HFFc6 (cell line): ENCODE data around the gene RAB13. TPM values are rescaled to one million over a fixed set of nuclear protein-coding genes. Genes with fewer than 3 reads are reported as not detected.
A peak's percentile ranks its signal among the peaks of the same experiment; 100 is the strongest.

Source experiments
- DNase-seq: peaks from one replicate; pipeline ENCODE4 v3.0.0-alpha.2; 2018
- H3K27ac Mint-ChIP-seq: 2 replicates; pipeline ENCODE4 v1.8.0; 2020; ENCODE audit warnings: mild to moderate bottlenecking, mixed read lengths
- H3K27me3 Mint-ChIP-seq: 2 replicates; pipeline ENCODE4 v1.8.0; 2021; ENCODE audit warnings: mild to moderate bottlenecking, moderate library complexity, mixed read lengths; ENCODE audit not compliant: insufficient read depth
- H3K36me3 Mint-ChIP-seq: 2 replicates; pipeline ENCODE4 v1.8.0; 2021; ENCODE audit warnings: low read depth, mixed read lengths
- H3K4me1 Mint-ChIP-seq: 2 replicates; pipeline ENCODE4 v1.8.0; 2020; ENCODE audit warnings: low read depth, mixed read lengths
- H3K4me3 Mint-ChIP-seq: 2 replicates; pipeline ENCODE4 v1.8.0; 2020; ENCODE audit warnings: mild to moderate bottlenecking, moderate library complexity, mixed read lengths
- H3K9me3 Mint-ChIP-seq: 2 replicates; pipeline ENCODE4 v1.8.0; 2020; ENCODE audit warnings: mild to moderate bottlenecking, mixed read lengths
- total RNA-seq, 6 experiments: library from RNA; stranded (reverse); fragmentation: NEBNext Ultra II Directional; extraction: Animal tissue kit (Norgen Biotek cat#: 25700); gene quantifications; 2 replicates in 1 of 6; 3 replicates in 5 of 6; pipeline ENCODE4 v1.2.3, GENCODE V29; 2021
- TF ChIP-seq, protein P1 (sequence below): fragments of 200-600 bp; sonication (generic); IDR thresholded peaks from 2 replicates; pipeline ENCODE4 v1.5.0; 2021; ENCODE audit warnings: antibody characterized with exemption, mild to moderate bottlenecking

The RAB13 gene
- total RNA-seq, 6 experiments from 2014 or later: 119 to 138 (median 128) TPM

- no peak for DNase-seq
- no peaks in the 10 kb centered on the region for H3K9me3 Mint-ChIP-seq
- peak overlapping the region; percentile 95; the same call in 1 of the 2 replicates for H3K27ac Mint-ChIP-seq
- TF ChIP-seq, protein P1, sequence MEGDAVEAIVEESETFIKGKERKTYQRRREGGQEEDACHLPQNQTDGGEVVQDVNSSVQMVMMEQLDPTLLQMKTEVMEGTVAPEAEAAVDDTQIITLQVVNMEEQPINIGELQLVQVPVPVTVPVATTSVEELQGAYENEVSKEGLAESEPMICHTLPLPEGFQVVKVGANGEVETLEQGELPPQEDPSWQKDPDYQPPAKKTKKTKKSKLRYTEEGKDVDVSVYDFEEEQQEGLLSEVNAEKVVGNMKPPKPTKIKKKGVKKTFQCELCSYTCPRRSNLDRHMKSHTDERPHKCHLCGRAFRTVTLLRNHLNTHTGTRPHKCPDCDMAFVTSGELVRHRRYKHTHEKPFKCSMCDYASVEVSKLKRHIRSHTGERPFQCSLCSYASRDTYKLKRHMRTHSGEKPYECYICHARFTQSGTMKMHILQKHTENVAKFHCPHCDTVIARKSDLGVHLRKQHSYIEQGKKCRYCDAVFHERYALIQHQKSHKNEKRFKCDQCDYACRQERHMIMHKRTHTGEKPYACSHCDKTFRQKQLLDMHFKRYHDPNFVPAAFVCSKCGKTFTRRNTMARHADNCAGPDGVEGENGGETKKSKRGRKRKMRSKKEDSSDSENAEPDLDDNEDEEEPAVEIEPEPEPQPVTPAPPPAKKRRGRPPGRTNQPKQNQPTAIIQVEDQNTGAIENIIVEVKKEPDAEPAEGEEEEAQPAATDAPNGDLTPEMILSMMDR: no peak
- peaks cover 48% of the 10 kb centered on the region for H3K4me1 Mint-ChIP-seq
- H3K27me3 Mint-ChIP-seq: peaks cover 6% of the 10 kb centered on the region; the same call in 1 of the 2 replicates
- H3K36me3 Mint-ChIP-seq: no peaks in the 10 kb centered on the region; the same call in 1 of the 2 replicates
- peak overlapping the region; percentile 91 for H3K4me3 Mint-ChIP-seq
These were observed 17.7 kb downstream of the RAB13 start for GRCh38 chr1:153968408-153968807.

DNA sequence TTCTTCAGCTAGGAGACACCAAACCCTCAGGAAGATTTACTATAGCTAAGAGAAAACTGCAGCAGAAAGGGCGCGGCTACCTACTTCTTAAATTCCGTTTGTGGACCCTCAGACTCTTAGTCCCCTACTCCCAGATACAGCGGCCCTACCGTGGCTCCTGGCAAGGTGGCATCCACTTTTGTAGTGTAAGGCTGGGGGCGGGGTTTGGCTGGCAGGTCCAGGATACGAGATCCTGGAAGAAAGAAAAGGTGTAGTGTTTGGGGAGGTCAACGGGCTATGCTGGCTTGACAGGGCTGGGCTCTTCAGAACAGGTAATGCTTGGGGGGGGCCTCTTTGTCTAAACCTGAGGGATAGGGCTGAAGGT, 18.2 kb downstream of the RAB13 start:
- H3K4me1 Mint-ChIP-seq: peaks cover 50% of the 10 kb centered on the region
- no peaks in the 10 kb centered on the region for H3K9me3 Mint-ChIP-seq
- H3K27ac Mint-ChIP-seq: peak overlapping the region; percentile 95
- no peak for DNase-seq
- TF ChIP-seq, protein P1: peak; percentile 40; the same call in 1 of the 2 replicates
- peak overlapping the region; percentile 91 for H3K4me3 Mint-ChIP-seq
- peaks cover 6% of the 10 kb centered on the region; the same call in 1 of the 2 replicates for H3K27me3 Mint-ChIP-seq
- H3K36me3 Mint-ChIP-seq: no peaks in the 10 kb centered on the region; the same call in 1 of the 2 replicates

- Mint-ChIP-seq H3K27ac (peak within 1 kb of the TSS; percentile 95), H3K9me3 (no peaks in the 10 kb centered on the region)
These were observed 18.8 kb downstream of the RAB13 start, which contains the start of gene CREB3L4 for GRCh38 chr1:153967107-153967999. TSS of gene CREB3L4 (plus strand) at chr1:153967902. CDS start at chr1:153968526, 624 bp downstream.

GRCh38 chr1:153963850-153964331, 22.2 kb downstream of the RAB13 start:
- TF ChIP-seq, protein P1: no peak
- no peak for DNase-seq
- peaks cover 78% of the 10 kb centered on the region for H3K4me1 Mint-ChIP-seq
- H3K9me3 Mint-ChIP-seq: no peaks in the 10 kb centered on the region
- peak overlapping the region; percentile 89 for H3K4me3 Mint-ChIP-seq
- H3K27ac Mint-ChIP-seq: peak overlapping the region; percentile 87
- peaks cover 5% of the 10 kb centered on the region; the same call in 1 of the 2 replicates for H3K36me3 Mint-ChIP-seq
- H3K27me3 Mint-ChIP-seq: 0 out of 2 replicates have a peak, but pooled peaks cover 4% of the 10 kb centered on the region

More at GRCh38 chr1:153967107-153967999, 18.8 kb downstream of the RAB13 start, which contains the start of gene CREB3L4:
- H3K27me3 Mint-ChIP-seq: 0 out of 2 replicates have a peak, but pooled peaks cover 3% of the 10 kb centered on the region
- TF ChIP-seq, protein P1: peak; percentile 74
- peaks cover 57% of the 10 kb centered on the region for H3K4me1 Mint-ChIP-seq
- peak; percentile 94 for DNase-seq
- no peaks in the 10 kb centered on the region; the same call in 1 of the 2 replicates for H3K36me3 Mint-ChIP-seq
- H3K4me3 Mint-ChIP-seq: peak within 1 kb of the TSS; percentile 91

DNA sequence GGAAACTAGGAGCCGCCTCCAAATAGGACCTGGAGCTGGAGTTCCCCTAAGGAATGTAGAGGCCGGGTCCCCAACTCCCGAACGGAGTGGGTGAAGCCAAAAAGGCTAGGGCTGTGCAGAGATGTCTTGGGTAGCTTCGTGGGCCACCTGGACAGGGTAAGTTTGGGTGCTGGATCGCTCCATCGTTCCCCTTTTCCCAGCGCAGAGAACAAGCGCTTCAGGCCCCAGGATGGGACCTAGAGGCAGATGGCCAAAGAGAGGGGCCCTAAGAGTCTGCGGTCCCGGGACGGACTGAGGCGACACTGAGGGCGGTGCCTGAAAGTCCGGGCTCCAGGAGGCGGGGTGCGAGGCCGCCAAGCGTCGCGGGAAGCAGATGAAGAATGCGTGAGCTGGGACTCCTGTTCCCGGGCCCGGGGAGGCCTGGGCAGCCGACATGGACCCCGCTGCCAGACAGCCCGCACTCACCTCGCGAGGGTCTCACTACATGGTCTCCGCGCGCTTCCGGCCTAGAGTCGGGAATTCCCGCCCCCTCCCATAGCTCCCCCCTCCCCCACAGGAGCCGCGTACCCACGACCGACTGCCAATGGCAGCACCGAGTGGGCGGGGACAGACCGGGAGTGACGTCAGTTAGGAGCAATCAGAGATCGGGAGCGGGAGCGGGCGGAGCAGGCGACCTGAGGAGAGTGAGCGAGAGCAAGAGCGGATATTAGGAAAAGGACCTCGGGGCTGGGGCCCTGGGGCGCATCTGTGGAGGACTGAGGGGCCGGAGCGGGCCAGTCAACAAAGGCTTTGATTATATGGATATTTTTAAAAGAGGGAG, 22.9 kb downstream of the RAB13 start, which contains the start of gene SLC39A1:
Gene SLC39A1, minus strand, starts transcription at position 508 of the 820 bp plus-strand sequence. CDS start 822 bp downstream, outside the sequence.
- peak; percentile 94 for DNase-seq
- Mint-ChIP-seq H3K4me1 (peaks cover 77% of the 10 kb centered on the region), H3K27ac (peak within 1 kb of the TSS; percentile 87), H3K9me3 (no peaks in the 10 kb centered on the region), H3K4me3 (peak within 1 kb of the TSS; percentile 89), H3K36me3 (peaks cover 5% of the 10 kb centered on the region; the same call in 1 of the 2 replicates), H3K27me3 (0 out of 2 replicates have a peak, but pooled peaks cover 4% of the 10 kb centered on the region)
- TF ChIP-seq, protein P1: no peak
